Epidermal melanocyte (primary cell): ENCODE data around the gene KANK3.

Experiments
- DNase-seq: peaks from one replicate; pipeline ENCODE4 v3.0.0; 2011; ENCODE audit warnings: low spot score; ENCODE audit not compliant: insufficient read length

KANK3 gene

GRCh38 chr19:8340341-8341096, 2.5 kb downstream of the KANK3 start:
- peak; percentile 12 for DNase-seq

- peak; percentile 11 for DNase-seq
Measured at GRCh38 chr19:8338835-8339234, 4.2 kb downstream of the KANK3 start.

GRCh38 chr19:8337728-8338127, 5.3 kb downstream of the KANK3 start:
- DNase-seq: no peak

- no peak for DNase-seq
Measured at GRCh38 chr19:8336660-8337059, 6.4 kb downstream of the KANK3 start.

- no peak for DNase-seq
Measured at GRCh38 chr19:8336072-8336569, 6.9 kb downstream of the KANK3 start.

GRCh38 chr19:8335343-8336071, 7.6 kb downstream of the KANK3 start:
- peak; percentile 6 for DNase-seq

- peak; percentile 5 for DNase-seq
Measured at GRCh38 chr19:8334458-8335342, 8.4 kb downstream of the KANK3 start.

- no peak for DNase-seq
Measured at GRCh38 chr19:8333767-8334457, 9.2 kb downstream of the KANK3 start.

- DNase-seq: no peak
Measured at GRCh38 chr19:8332976-8333766, 9.9 kb downstream of the KANK3 start.

GRCh38 chr19:8331263-8331845, 11.7 kb downstream of the KANK3 start:
- DNase-seq: peak; percentile 8

- peak; percentile 11 for DNase-seq
Measured at GRCh38 chr19:8329996-8330395, 13.1 kb downstream of the KANK3 start.

GRCh38 chr19:8325454-8325853, 17.6 kb downstream of the KANK3 start:
- DNase-seq: no peak

- DNase-seq: peak; percentile 3
Measured at GRCh38 chr19:8324186-8325050, 18.6 kb downstream of the KANK3 start.

- DNase-seq: no peak
Measured at GRCh38 chr19:8323781-8324185, 19.3 kb downstream of the KANK3 start.

GRCh38 chr19:8322638-8322997, 20.4 kb downstream of the KANK3 start:
- peak; percentile 13 for DNase-seq

- DNase-seq: peak; percentile 11
Measured at GRCh38 chr19:8321986-8322637, 20.9 kb downstream of the KANK3 start.

GRCh38 chr19:8321067-8321985, 21.7 kb downstream of the KANK3 start, which contains the start of the genes NDUFA7 and RPS28:
Gene NDUFA7, minus strand, starts transcription at chr19:8321375. Its CDS starts 17 bp downstream, at chr19:8321358.
Gene RPS28, plus strand, starts transcription at chr19:8321496. Its CDS starts 35 bp downstream, at chr19:8321531.
- DNase-seq: peak; percentile 86
